Liver (tissue), 9 donors: ENCODE data around the gene XCR1. TPM values are rescaled to one million over a fixed set of nuclear protein-coding genes. Genes with fewer than 3 reads are reported as not detected.

Experiments used
- DNase-seq: peaks from one replicate; pipeline ENCODE4 v3.0.0-alpha.2; 2017; ENCODE audit warnings: low spot score
- H3K27ac ChIP-seq, 2 donors: one replicate each; pipeline ENCODE4 v1.7.0; 2013; ENCODE audit warnings: inconsistent platforms in 2 of 2, low read length in 2 of 2, control low read depth in 1 of 2, low read depth in 1 of 2, mild to moderate bottlenecking in 1 of 2
- H3K27me3 ChIP-seq, 4 donors: one replicate each; pipeline versions ENCODE4 v1.6.1 to v1.7.0; 2013; ENCODE audit warnings: low read length in 3 of 4, inconsistent platforms in 1 of 4, mild to moderate bottlenecking in 1 of 4, moderate library complexity in 1 of 4; ENCODE audit not compliant: control insufficient read depth in 4 of 4, insufficient read depth in 4 of 4
- H3K36me3 ChIP-seq, 4 donors: one replicate each; pipeline versions ENCODE4 v1.6.1 to v1.7.0; 2013; ENCODE audit warnings: low read length in 3 of 4, mild to moderate bottlenecking in 3 of 4, low read depth in 1 of 4, moderate library complexity in 1 of 4; ENCODE audit not compliant: control insufficient read depth in 4 of 4, insufficient read depth in 3 of 4
- H3K4me1 ChIP-seq, 4 donors: one replicate each; pipeline versions ENCODE4 v1.6.1 to v1.7.0; 2013; ENCODE audit warnings: low read length in 3 of 4, mild to moderate bottlenecking in 3 of 4, moderate library complexity in 1 of 4; ENCODE audit not compliant: control insufficient read depth in 4 of 4, insufficient read depth in 4 of 4
- H3K4me3 ChIP-seq, 3 donors: one replicate each; pipeline versions ENCODE4 v1.6.1 to v1.7.0; 2013; ENCODE audit warnings: low read length in 3 of 3, control low read depth in 1 of 3, low read depth in 1 of 3, mild to moderate bottlenecking in 1 of 3
- H3K9ac ChIP-seq, 2 donors: one replicate each; pipeline ENCODE4 v1.7.0; 2013; ENCODE audit warnings: low read length in 2 of 2, mild to moderate bottlenecking in 2 of 2, moderate library complexity in 2 of 2, control low read depth in 1 of 2, low read depth in 1 of 2
- H3K9me3 ChIP-seq, 4 donors: one replicate each; pipeline versions ENCODE4 v1.6.1 to v1.7.0; 2013; ENCODE audit warnings: low read length in 3 of 4; ENCODE audit not compliant: control insufficient read depth in 4 of 4
- EGR1 ChIP-seq, 2 donors: IDR thresholded peaks; 2 replicates each; pipeline ENCODE4 v1.6.1; 2016 to 2018; ENCODE audit warnings: antibody characterized with exemption in 2 of 2, low read depth in 2 of 2
- FOXA1 ChIP-seq: IDR thresholded peaks from 2 replicates; pipeline ENCODE4 v1.6.1; 2016; ENCODE audit warnings: antibody characterized with exemption
- FOXA2 ChIP-seq: IDR thresholded peaks from 2 replicates; pipeline ENCODE4 v1.6.1; 2016; ENCODE audit warnings: antibody characterized with exemption
- GABPA ChIP-seq, 2 donors: IDR thresholded peaks in 1 of 2; conservative IDR thresholded peaks in 1 of 2; 2 replicates each; pipeline ENCODE4 v1.6.1; 2016; ENCODE audit warnings: antibody characterized with exemption in 2 of 2, mild to moderate bottlenecking in 1 of 2, moderate library complexity in 1 of 2
- HNF4A ChIP-seq, 2 donors: conservative IDR thresholded peaks; 2 replicates each; pipeline ENCODE4 v1.6.1; 2016; ENCODE audit warnings: antibody characterized with exemption in 2 of 2, mild to moderate bottlenecking in 2 of 2
- HNF4G ChIP-seq: IDR thresholded peaks from 2 replicates; pipeline ENCODE4 v1.6.1; 2016; ENCODE audit warnings: antibody characterized with exemption
- JUND ChIP-seq, 2 donors: IDR thresholded peaks; 2 replicates each; pipeline ENCODE4 v1.6.1; 2016; ENCODE audit warnings: antibody characterized with exemption in 2 of 2
- NR2F2 ChIP-seq: IDR thresholded peaks from 2 replicates; pipeline ENCODE4 v1.6.1; 2016; ENCODE audit warnings: antibody characterized with exemption
- RAD21 ChIP-seq, 2 donors: IDR thresholded peaks; 2 replicates each; pipeline ENCODE4 v1.6.1; 2016; ENCODE audit warnings: antibody characterized with exemption in 2 of 2, mild to moderate bottlenecking in 2 of 2
- RXRA ChIP-seq, 2 donors: IDR thresholded peaks; 2 replicates each; pipeline ENCODE4 v1.6.1; 2017 to 2018; ENCODE audit warnings: antibody characterized with exemption in 2 of 2, mild to moderate bottlenecking in 1 of 2
- TAF1 ChIP-seq: conservative IDR thresholded peaks from 2 replicates; pipeline ENCODE4 v1.6.1; 2016; ENCODE audit warnings: antibody characterized with exemption, mild to moderate bottlenecking
- WGBS: extraction: QIAGEN DNeasy Blood & Tissue Kit; methylation state at CpG from one replicate; pipeline ENCODE4 v1.1.7; 2013; 5-methylcytosine and 5-hydroxymethylcytosine counted together
- polyA plus RNA-seq, 2 donors: library from polyadenylated mRNA; stranded (reverse) in 1 of 2; unstranded in 1 of 2; fragments of 200-250 nt in 1 of 2; fragments of >200 nt in 1 of 2; fragmentation: Nextera tagmentation in 1 of 2; extraction: Ambion mirVana in 1 of 2; gene quantifications; one replicate each; pipeline versions ENCODE4 v1.2.1 to v1.2.3, GENCODE V29; 2013 to 2015
- total RNA-seq, 2 donors: library from RNA; depleted of rRNA; stranded (reverse); fragments of >200 nt; gene quantifications; one replicate each; pipeline ENCODE4 v1.2.3, GENCODE V29; 2014
- TF ChIP-seq, protein P1 (sequence below): IDR thresholded peaks from 2 replicates; pipeline ENCODE4 v1.6.1; 2016; ENCODE audit warnings: antibody characterized with exemption, mild to moderate bottlenecking
- TF ChIP-seq, protein P2 (sequence below): IDR thresholded peaks from 2 replicates; pipeline ENCODE4 v1.6.1; 2016; ENCODE audit warnings: antibody characterized with exemption
- TF ChIP-seq, protein P3 (sequence below): fragments of 150-350 bp; IDR thresholded peaks from 2 replicates; pipeline ENCODE4 v1.5.1; 2017; ENCODE audit warnings: improper control_type of control experiment, low read depth, low read length; ENCODE audit not compliant: missing input control
- TF ChIP-seq, protein P4 (sequence below): IDR thresholded peaks from 2 replicates; pipeline ENCODE4 v1.6.1; 2016; ENCODE audit warnings: antibody characterized with exemption
- donor health status: healthy.
- donor health status: healthy.
- donor health status: healthy.
- donor health status: healthy.
- donor health status: healthy.

XCR1 gene
- total and polyA plus RNA-seq, 4 donors = under 0.01 to 0.08 (median 0.03) TPM; not detected in 1

DNA sequence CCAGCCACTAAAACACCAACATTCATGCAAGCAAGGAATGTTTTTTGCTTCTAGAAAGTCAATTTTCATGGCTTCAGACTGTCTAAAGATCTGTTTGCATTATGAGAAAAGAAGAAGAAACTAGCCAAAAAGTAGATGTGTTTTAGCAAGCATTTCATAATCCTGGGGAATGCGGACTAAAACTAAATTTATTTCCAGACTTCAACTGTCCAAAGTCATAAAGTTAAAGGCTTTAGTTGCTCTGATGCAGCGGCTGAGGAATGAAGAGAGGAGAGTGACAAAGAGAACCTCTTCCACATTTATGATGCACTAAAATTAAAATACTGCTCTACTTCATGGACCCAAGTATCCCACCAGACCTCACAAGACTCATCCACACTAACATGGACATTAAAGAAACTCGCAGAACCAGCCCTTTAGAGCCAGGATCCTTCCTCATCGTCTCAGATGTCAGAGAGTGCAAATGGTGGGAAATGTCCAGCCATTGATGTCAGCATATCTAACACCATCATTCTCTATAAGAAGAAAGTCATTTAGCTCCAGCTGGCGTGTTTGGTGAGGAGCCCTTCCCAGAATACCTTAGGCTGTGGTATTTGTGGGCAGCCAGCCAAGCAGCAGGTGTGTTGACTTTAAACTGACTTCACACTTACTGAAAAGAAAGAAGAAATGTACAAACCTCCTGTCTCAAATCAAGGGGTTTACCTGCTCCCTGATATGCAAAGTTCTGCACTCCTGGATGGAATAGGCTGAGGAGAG, 49.1 kb downstream of the XCR1 start:
- Histone ChIP-seq H3K9me3 (no peaks in the 10 kb centered on the region), H3K27ac (no peak overlapping the region), H3K9ac (no peak overlapping the region), H3K27me3 (no peaks in the 10 kb centered on the region), H3K36me3 (peaks cover 2 to 81% (median 40%) of the 10 kb centered on the region in 4 donors), H3K4me3 (no peak overlapping the region), H3K4me1 (no peaks in the 10 kb centered on the region)
- TF ChIP-seq, protein P1, sequence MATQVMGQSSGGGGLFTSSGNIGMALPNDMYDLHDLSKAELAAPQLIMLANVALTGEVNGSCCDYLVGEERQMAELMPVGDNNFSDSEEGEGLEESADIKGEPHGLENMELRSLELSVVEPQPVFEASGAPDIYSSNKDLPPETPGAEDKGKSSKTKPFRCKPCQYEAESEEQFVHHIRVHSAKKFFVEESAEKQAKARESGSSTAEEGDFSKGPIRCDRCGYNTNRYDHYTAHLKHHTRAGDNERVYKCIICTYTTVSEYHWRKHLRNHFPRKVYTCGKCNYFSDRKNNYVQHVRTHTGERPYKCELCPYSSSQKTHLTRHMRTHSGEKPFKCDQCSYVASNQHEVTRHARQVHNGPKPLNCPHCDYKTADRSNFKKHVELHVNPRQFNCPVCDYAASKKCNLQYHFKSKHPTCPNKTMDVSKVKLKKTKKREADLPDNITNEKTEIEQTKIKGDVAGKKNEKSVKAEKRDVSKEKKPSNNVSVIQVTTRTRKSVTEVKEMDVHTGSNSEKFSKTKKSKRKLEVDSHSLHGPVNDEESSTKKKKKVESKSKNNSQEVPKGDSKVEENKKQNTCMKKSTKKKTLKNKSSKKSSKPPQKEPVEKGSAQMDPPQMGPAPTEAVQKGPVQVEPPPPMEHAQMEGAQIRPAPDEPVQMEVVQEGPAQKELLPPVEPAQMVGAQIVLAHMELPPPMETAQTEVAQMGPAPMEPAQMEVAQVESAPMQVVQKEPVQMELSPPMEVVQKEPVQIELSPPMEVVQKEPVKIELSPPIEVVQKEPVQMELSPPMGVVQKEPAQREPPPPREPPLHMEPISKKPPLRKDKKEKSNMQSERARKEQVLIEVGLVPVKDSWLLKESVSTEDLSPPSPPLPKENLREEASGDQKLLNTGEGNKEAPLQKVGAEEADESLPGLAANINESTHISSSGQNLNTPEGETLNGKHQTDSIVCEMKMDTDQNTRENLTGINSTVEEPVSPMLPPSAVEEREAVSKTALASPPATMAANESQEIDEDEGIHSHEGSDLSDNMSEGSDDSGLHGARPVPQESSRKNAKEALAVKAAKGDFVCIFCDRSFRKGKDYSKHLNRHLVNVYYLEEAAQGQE = no peak
- TF ChIP-seq EGR1 (IDR thresholded peaks at IDR 0.05; ENCODE audit: low read depth in 2 of 2) = no peak
- TF ChIP-seq, protein P2, sequence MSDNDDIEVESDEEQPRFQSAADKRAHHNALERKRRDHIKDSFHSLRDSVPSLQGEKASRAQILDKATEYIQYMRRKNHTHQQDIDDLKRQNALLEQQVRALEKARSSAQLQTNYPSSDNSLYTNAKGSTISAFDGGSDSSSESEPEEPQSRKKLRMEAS = no peak
- TF ChIP-seq HNF4A (conservative IDR thresholded peaks at IDR 0.05) = no peak
- TF ChIP-seq RXRA (IDR thresholded peaks at IDR 0.05) = no peak
- TF ChIP-seq, protein P3, sequence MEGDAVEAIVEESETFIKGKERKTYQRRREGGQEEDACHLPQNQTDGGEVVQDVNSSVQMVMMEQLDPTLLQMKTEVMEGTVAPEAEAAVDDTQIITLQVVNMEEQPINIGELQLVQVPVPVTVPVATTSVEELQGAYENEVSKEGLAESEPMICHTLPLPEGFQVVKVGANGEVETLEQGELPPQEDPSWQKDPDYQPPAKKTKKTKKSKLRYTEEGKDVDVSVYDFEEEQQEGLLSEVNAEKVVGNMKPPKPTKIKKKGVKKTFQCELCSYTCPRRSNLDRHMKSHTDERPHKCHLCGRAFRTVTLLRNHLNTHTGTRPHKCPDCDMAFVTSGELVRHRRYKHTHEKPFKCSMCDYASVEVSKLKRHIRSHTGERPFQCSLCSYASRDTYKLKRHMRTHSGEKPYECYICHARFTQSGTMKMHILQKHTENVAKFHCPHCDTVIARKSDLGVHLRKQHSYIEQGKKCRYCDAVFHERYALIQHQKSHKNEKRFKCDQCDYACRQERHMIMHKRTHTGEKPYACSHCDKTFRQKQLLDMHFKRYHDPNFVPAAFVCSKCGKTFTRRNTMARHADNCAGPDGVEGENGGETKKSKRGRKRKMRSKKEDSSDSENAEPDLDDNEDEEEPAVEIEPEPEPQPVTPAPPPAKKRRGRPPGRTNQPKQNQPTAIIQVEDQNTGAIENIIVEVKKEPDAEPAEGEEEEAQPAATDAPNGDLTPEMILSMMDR = no peak
- no peak for TF ChIP-seq TAF1
- TF ChIP-seq NR2F2 = no peak
- no peak for TF ChIP-seq JUND (IDR thresholded peaks at IDR 0.05)
- TF ChIP-seq RAD21 (IDR thresholded peaks at IDR 0.05) = no peak
- TF ChIP-seq GABPA (IDR thresholded peaks at IDR 0.05 in 1 of 2, conservative IDR thresholded peaks at IDR 0.05 in 1 of 2) = no peak
- no peak for TF ChIP-seq FOXA1
- TF ChIP-seq FOXA2 = no peak
- no peak for TF ChIP-seq HNF4G
- TF ChIP-seq, protein P4, sequence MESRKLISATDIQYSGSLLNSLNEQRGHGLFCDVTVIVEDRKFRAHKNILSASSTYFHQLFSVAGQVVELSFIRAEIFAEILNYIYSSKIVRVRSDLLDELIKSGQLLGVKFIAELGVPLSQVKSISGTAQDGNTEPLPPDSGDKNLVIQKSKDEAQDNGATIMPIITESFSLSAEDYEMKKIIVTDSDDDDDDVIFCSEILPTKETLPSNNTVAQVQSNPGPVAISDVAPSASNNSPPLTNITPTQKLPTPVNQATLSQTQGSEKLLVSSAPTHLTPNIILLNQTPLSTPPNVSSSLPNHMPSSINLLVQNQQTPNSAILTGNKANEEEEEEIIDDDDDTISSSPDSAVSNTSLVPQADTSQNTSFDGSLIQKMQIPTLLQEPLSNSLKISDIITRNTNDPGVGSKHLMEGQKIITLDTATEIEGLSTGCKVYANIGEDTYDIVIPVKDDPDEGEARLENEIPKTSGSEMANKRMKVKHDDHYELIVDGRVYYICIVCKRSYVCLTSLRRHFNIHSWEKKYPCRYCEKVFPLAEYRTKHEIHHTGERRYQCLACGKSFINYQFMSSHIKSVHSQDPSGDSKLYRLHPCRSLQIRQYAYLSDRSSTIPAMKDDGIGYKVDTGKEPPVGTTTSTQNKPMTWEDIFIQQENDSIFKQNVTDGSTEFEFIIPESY = no peak
- 88% methylated on average over 5 of the region's 5 CpGs for WGBS
- no peak for DNase-seq
